HCT116 (cell line): ENCODE data around the gene RAP2A. TPM values are rescaled to one million over a fixed set of nuclear protein-coding genes. Genes with fewer than 3 reads are reported as not detected.

ENCODE experiments used
- ATAC-seq: fragments of 200-7000 bp; cut with Tn5 transposase; 2 replicates; pipeline ENCODE4 v1.9.1; 2020; ENCODE audit warnings: mild to moderate bottlenecking, moderate library complexity
- BruUV-seq: library from RNA; stranded (reverse); fragments of 400-500 nt; replicated peaks from 2 replicates; lab custom pipeline; 2021; lab: Mats Ljungman, UMichigan
- CTCF ChIA-PET: fragments of 300-600 bp; sonication (Branson Sonifier 250); formaldehyde crosslinking; loops from one replicate; lab custom pipeline; 2021; ENCODE audit warnings: antibody characterized with exemption; lab: Charles Lee
- POLR2A ChIA-PET: fragments of 300-600, 350-600 bp; sonication (Branson Sonifier 250); formaldehyde crosslinking; loops from one replicate; lab custom pipeline; 2021; ENCODE audit warnings: antibody characterized with exemption; lab: Charles Lee
- RAD21 ChIA-PET, 2 experiments: fragments of 300-600 bp; sonication (Branson Sonifier 250); formaldehyde crosslinking; loops; one replicate each; lab custom pipeline; 2023; ENCODE audit warnings: low total read pairs in 2 of 2; ENCODE audit not compliant: uncharacterized antibody in 2 of 2, unreplicated experiment in 2 of 2, low non-redundant PET in 1 of 2; lab: Charles Lee
- DNase-seq: peaks from one replicate; pipeline ENCODE4 v3.0.0-alpha.2; 2010; ENCODE audit warnings: low read depth, low spot score
- H2AFZ ChIP-seq: fragments of 200-600 bp; shearing (Covaris generic), sonication (generic); 2 replicates; pipeline ENCODE4 v1.6.1; 2017; ENCODE audit warnings: low read depth, mixed run types, mixed read lengths, antibody characterized with exemption, low read length; ENCODE audit not compliant: poor library complexity, severe bottlenecking
- H3K27ac ChIP-seq: 2 replicates; pipeline ENCODE4 v1.5.1; 2012; ENCODE audit warnings: low read depth, low read length
- H3K27me3 ChIP-seq: fragments of 200-600 bp; sonication (generic); 2 replicates; pipeline ENCODE4 v1.6.1; 2016; ENCODE audit warnings: mixed run types, low read length, mixed read lengths; ENCODE audit not compliant: insufficient read depth
- H3K36me3 ChIP-seq, 2 experiments: fragments of 200-500 bp in 1 of 2; fragments of 200-600 bp in 1 of 2; sonication (Bioruptor generic) in 1 of 2; sonication (generic) in 1 of 2; 2 replicates each; pipeline versions ENCODE4 v1.5.1 to v1.6.1; 2014 to 2016; ENCODE audit warnings: low read length in 2 of 2, inconsistent platforms in 1 of 2, mixed read lengths in 1 of 2, mixed run types in 1 of 2; ENCODE audit not compliant: insufficient read depth in 2 of 2, control insufficient read depth in 1 of 2
- H3K4me1 ChIP-seq, 2 experiments: fragments of 200-600 bp in 1 of 2; sonication (generic) in 1 of 2; 2 replicates each; pipeline versions ENCODE4 v1.5.1 to v1.6.1; 2012 to 2017; ENCODE audit warnings: low read length in 2 of 2, inconsistent platforms in 1 of 2, mild to moderate bottlenecking in 1 of 2, mixed read lengths in 1 of 2, mixed run types in 1 of 2, moderate library complexity in 1 of 2; ENCODE audit not compliant: insufficient read depth in 2 of 2, control insufficient read depth in 1 of 2
- H3K4me2 ChIP-seq: fragments of 200-600 bp; sonication (generic); 2 replicates; pipeline ENCODE4 v1.6.1; 2017; ENCODE audit warnings: mixed run types, low read length, mixed read lengths
- H3K4me3 ChIP-seq, 2 experiments: fragments of 200-600 bp in 1 of 2; sonication (generic) in 1 of 2; replicated peaks in 1 of 2; 2 replicates each; pipeline ENCODE4 v1.5.1; 2011 to 2016; ENCODE audit warnings: low read length in 2 of 2, control low read depth in 1 of 2, low read depth in 1 of 2, mild to moderate bottlenecking in 1 of 2, mixed read lengths in 1 of 2, mixed run types in 1 of 2
- H3K79me2 ChIP-seq: fragments of 200-600 bp; sonication (generic); 2 replicates; pipeline ENCODE4 v1.6.1; 2017; ENCODE audit warnings: mild to moderate bottlenecking, mixed run types, low read length, moderate library complexity, mixed read lengths; ENCODE audit not compliant: insufficient read depth
- H3K9ac ChIP-seq: fragments of 200-600 bp; sonication (generic); 2 replicates; pipeline ENCODE4 v1.6.1; 2016; ENCODE audit warnings: low read length, mixed read lengths
- H3K9me2 ChIP-seq: fragments of 200-600 bp; sonication (generic), shearing (Covaris generic); 2 replicates; pipeline ENCODE4 v1.6.1; 2017; ENCODE audit warnings: mixed run types, mild to moderate bottlenecking, moderate library complexity; ENCODE audit not compliant: insufficient read depth
- H3K9me3 ChIP-seq, 2 experiments: fragments of 200-500 bp in 1 of 2; fragments of 200-600 bp in 1 of 2; sonication (Bioruptor generic) in 1 of 2; sonication (generic) in 1 of 2; 2 replicates each; pipeline ENCODE4 v1.6.1; 2014 to 2017; ENCODE audit warnings: low read length in 2 of 2, mixed read lengths in 2 of 2, inconsistent platforms in 1 of 2, low read depth in 1 of 2, mild to moderate bottlenecking in 1 of 2, mixed run types in 1 of 2, moderate library complexity in 1 of 2; ENCODE audit not compliant: control insufficient read depth in 1 of 2, insufficient read depth in 1 of 2
- H4K20me1 ChIP-seq: fragments of 200-600 bp; sonication (generic), shearing (Covaris generic); 2 replicates; pipeline ENCODE4 v1.6.1; 2017; ENCODE audit warnings: mixed run types, mild to moderate bottlenecking, moderate library complexity; ENCODE audit not compliant: insufficient read depth
- CBX3 ChIP-seq: IDR thresholded peaks from 2 replicates; pipeline ENCODE4 v1.6.1; 2012; ENCODE audit warnings: low read depth
- CTCF ChIP-seq, 3 experiments: fragments of 200-600 bp in 1 of 3; sonication (generic) in 1 of 3; IDR thresholded peaks in 2 of 3; conservative IDR thresholded peaks in 1 of 3; 2 replicates each; pipeline ENCODE4 v1.5.1; 2012 to 2017; ENCODE audit warnings: low read depth in 2 of 3, low read length in 2 of 3, antibody characterized with exemption in 1 of 3, borderline replicate concordance in 1 of 3, control low read depth in 1 of 3, mild to moderate bottlenecking in 1 of 3, mixed read lengths in 1 of 3, mixed run types in 1 of 3, moderate library complexity in 1 of 3; ENCODE audit not compliant: insufficient read depth in 1 of 3
- ELF1 ChIP-seq: IDR thresholded peaks from 2 replicates; pipeline ENCODE4 v1.6.1; 2012; ENCODE audit warnings: low read depth, borderline replicate concordance
- EZH2 ChIP-seq: fragments of 200-600 bp; sonication (generic); IDR thresholded peaks from 2 replicates; pipeline ENCODE4 v1.6.1; 2017; ENCODE audit warnings: antibody characterized with exemption, mixed run types
- EZH2phosphoT487 ChIP-seq: fragments of 200-600 bp; IDR thresholded peaks from 2 replicates; pipeline ENCODE4 v1.6.1; 2018; ENCODE audit warnings: antibody characterized with exemption, borderline replicate concordance
- FOSL1 ChIP-seq: IDR thresholded peaks from 2 replicates; pipeline ENCODE4 v1.6.1; 2012; ENCODE audit warnings: low read depth
- MAX ChIP-seq: IDR thresholded peaks from 2 replicates; pipeline ENCODE4 v1.6.1; 2012
- POLR2A ChIP-seq: IDR thresholded peaks from 2 replicates; pipeline ENCODE4 v1.7.0; 2011; ENCODE audit warnings: borderline replicate concordance; ENCODE audit not compliant: insufficient read depth, insufficient read length; ENCODE audit errors: extremely low read depth
- RAD21 ChIP-seq: IDR thresholded peaks from 2 replicates; pipeline ENCODE4 v1.6.1; 2012; ENCODE audit warnings: low read depth, mild to moderate bottlenecking
- REST ChIP-seq: IDR thresholded peaks from 2 replicates; pipeline ENCODE4 v1.6.1; 2012; ENCODE audit warnings: low read depth
- SP1 ChIP-seq: IDR thresholded peaks from 2 replicates; pipeline ENCODE4 v1.6.1; 2012; ENCODE audit warnings: low read depth
- SRF ChIP-seq: IDR thresholded peaks from 2 replicates; pipeline ENCODE4 v1.6.1; 2012; ENCODE audit warnings: low read depth
- TCF7L2 ChIP-seq: IDR thresholded peaks from 2 replicates; pipeline ENCODE4 v1.7.0; 2011; ENCODE audit warnings: borderline replicate concordance, inconsistent platforms; ENCODE audit not compliant: insufficient read depth, insufficient read length; ENCODE audit errors: extremely low read depth
- ZFX ChIP-seq: fragments of 450-650 bp; IDR thresholded peaks from 2 replicates; pipeline ENCODE4 v1.6.1; 2017
- ZNF274 ChIP-seq: fragments of 200-500 bp; sonication (Bioruptor generic); IDR thresholded peaks from 2 replicates; pipeline ENCODE4 v1.6.1; 2014; ENCODE audit warnings: mild to moderate bottlenecking, low read depth, low read length, inconsistent platforms
- intact Hi-C: fragments of 100-400 bp; cut with micrococcal nuclease; formaldehyde crosslinking; loops from 2 replicates; pipeline ENCODE4 v1.10.0; 2022
- total RNA-seq: library from RNA; stranded (reverse); gene quantifications from one replicate; pipeline ENCODE4 v1.2.1, GENCODE V29; 2021; ENCODE audit not compliant: unreplicated experiment

The RAP2A gene
- total RNA-seq, 1 experiment from 2014 or later, result 27.6 TPM

GRCh38 chr13:97477844-97478243 lies 43.9 kb downstream of the RAP2A start (continued):
- TF ChIP-seq CBX3, result no peak
- TF ChIP-seq RAD21, result no peak
- no peak for TF ChIP-seq ELF1
- no peak for TF ChIP-seq FOSL1
- no peak for TF ChIP-seq SP1
- TF ChIP-seq, all 23 proteins: peak for 0

GRCh38 chr13:97478247-97478646 lies 44.3 kb downstream of the RAP2A start:
- H4K20me1 ChIP-seq, result no peaks in the 10 kb centered on the region
- H3K27ac ChIP-seq, result no peak overlapping the region
- H3K4me1 ChIP-seq, result no peaks in the 10 kb centered on the region
- H3K9ac ChIP-seq, result no peak overlapping the region
- TF ChIP-seq RAD21 (no peak), SRF (no peak), POLR2A (no peak), EZH2 (no peak), ZFX (no peak), FOSL1 (no peak), EZH2phosphoT487 (no peak), REST (no peak), CBX3 (no peak), ZNF274 (no peak), MAX (no peak), CTCF (IDR thresholded peaks at IDR 0.05 in 2 of 3, conservative IDR thresholded peaks at IDR 0.05 in 1 of 3; ENCODE audit: borderline replicate concordance in 1 of 3, insufficient read depth in 1 of 3, low read depth in 2 of 3, low read length in 2 of 3) (no peak), TCF7L2 (no peak)
- H3K4me3 ChIP-seq, result no peak overlapping the region
- H3K79me2 ChIP-seq, result no peaks in the 10 kb centered on the region
- CTCF ChIA-PET, result no interaction called here
- ATAC-seq (no peak), DNase-seq (no peak)
- BruUV-seq, result no TSS peak
- no peaks in the 10 kb centered on the region; the same call in 1 of the 2 replicates for H3K9me2 ChIP-seq
- H3K9me3 ChIP-seq, result no peaks in the 10 kb centered on the region
- no peak overlapping the region for H2AFZ ChIP-seq
- intact Hi-C loops, result no loop called here
- H3K36me3 ChIP-seq, result no peaks in the 10 kb centered on the region
- H3K4me2 ChIP-seq, result no peak overlapping the region
- H3K27me3 ChIP-seq, result no peaks in the 10 kb centered on the region
- RAD21 ChIA-PET, result no interaction called here
- POLR2A ChIA-PET, result no interaction called here
